Stimulated activated CD8-positive, alpha-beta memory T cell treated with anti-CD3 and anti-CD28 coated beads, Interleukin-4, amount 100 ng/mL, for 48 hours (primary cell): Measurements from ENCODE around the gene KREMEN2.
"Not testable (repeated sequence)": the region's sequence is repeated elsewhere in the genome, so short reads cannot be mapped to it uniquely, and the experiment has no call there.

Source experiments
- DNase-seq: peaks from one replicate; pipeline ENCODE4 v3.0.0-alpha.2; 2020

KREMEN2 gene

GRCh38 chr16:2942045-2942444, 22.0 kb upstream of the KREMEN2 start:
- no peak for DNase-seq

DNA sequence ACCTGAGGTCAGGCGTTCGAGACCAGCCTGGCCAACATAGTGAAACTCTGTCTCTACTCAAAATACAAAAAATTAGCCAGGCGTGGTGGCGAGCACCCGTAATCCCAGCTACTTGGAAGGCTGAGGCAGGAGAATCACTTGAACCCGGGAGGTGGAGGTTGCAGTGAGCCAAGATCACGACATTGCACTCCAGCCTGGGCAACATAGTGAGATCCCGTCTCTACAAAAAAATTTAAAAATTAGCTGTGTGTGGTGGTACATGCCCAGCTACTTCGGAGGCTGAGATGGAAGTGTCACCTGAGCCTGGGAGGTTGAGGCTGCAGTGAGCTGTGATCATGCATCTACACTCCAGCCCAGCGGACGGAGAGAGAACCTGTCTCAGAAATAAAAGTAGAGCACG, 20.4 kb upstream of the KREMEN2 start:
- DNase-seq: not testable (repeated sequence)

DNA sequence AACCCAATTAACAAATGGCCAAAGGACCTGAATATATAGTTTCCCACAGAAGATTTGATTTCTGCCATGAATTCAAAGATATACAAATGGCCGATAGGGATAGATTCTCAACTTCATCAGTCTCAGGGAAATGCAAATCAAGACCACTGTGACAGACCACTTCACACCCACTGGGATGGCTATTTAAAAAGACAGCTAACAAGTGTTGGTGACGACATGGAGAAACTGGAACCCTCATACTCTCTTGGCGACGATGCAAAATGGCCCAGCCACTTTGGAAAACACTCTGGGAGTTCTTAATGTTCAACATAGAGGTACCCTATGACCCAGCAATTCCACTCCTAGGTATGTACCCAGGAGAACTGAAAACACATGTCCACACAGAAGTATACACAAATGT, 17.4 kb upstream of the KREMEN2 start:
- no peak for DNase-seq

GRCh38 chr16:2948807-2949704, 15.0 kb upstream of the KREMEN2 start:
- DNase-seq: no peak

DNA sequence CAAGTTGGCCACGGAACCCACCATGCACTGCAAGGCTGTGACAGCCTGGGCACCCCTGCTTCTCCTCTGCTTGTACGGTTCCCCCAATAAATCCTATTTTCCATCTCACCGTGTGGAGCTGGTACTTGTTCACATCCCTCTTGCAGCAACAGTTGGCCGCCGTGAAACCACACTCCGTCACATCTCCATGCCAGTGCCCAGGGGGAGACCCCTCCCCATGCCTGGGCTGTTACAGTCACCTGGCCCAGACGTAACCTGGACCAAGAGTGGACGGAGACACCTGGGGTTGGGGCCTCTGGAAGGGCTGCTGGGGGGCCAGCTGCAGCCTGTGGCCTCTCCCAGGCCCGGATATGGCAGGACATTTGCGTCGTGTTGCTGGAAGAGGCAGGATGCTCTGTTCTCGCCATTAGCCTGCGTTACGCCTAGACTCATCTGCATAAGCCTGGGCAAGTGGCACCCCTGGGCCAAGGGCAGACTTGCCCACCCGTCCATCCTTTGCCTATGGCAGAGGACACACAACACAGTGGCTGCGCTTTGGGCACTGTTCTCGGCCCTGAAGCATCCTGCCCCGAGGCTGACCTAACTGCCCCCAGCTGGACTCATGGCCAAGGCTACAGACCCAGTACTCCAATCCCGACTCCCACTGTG, 14.2 kb upstream of the KREMEN2 start:
- DNase-seq: no peak

- no peak for DNase-seq
These were observed 13.7 kb upstream of the KREMEN2 start for GRCh38 chr16:2950353-2950724.

DNA sequence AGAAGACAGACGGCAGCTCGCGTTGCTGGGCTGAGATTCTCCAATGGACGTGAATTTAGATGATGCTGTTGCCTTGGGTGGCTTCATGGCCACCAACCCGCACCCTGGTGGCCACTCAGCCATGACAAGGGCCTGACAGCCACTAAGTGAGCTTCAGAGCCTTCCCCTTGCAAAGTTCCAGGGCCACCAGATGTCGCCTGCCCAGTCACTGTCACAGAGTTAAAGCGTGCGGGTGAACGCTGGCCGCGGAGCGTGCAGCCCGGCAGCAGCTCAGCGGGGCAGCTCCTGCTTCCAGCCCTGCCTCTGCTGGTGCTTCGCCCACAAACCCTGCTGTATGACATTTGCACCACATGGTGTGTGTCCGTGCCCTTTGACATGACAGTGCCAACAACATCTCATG, 13.3 kb upstream of the KREMEN2 start:
- no peak for DNase-seq

GRCh38 chr16:2952679-2953078, 11.4 kb upstream of the KREMEN2 start:
- DNase-seq: no peak

- DNase-seq: no peak
These were observed 10.1 kb upstream of the KREMEN2 start for GRCh38 chr16:2953706-2954627.

DNA sequence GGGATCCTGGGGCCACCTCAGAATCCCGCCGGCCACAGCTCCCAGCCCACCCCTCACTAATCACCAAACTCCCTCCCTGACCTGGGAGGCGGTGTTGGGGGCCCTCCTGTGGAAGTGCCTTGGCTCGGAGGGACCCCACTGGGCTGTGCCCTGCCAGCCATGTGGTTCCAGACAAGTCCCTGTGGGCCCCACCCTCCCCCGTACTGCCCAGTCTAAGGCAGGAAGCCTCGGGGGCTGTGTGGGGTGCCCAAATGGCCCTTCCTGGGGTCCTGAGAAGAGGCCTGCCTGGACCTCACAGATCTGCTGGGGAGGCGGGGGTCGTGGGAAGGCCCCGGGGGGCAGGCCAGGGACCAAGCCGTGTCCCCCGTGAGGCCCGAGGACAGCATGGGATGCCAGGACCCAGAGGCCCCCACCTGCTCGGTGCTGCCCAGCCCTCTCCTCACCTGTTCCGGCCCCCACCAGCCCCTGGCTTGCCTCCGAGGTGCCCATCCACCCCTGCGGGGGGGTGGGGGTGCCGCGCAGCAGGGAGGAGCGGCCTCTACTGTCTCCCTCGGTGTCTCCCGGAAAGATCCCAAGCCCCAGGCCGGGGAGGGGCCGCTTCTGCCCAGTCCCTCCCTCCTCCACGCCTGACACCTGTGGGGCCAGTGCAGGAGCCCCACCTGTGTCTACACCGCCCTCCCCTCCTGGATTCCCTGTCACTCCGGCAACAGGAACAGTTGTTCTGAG, 9.3 kb upstream of the KREMEN2 start:
- no peak for DNase-seq

- DNase-seq: no peak
These were observed 8.7 kb upstream of the KREMEN2 start for GRCh38 chr16:2955438-2955778.

- no peak for DNase-seq
These were observed 8.1 kb upstream of the KREMEN2 start for GRCh38 chr16:2955779-2956578.

GRCh38 chr16:2956579-2956956, 7.5 kb upstream of the KREMEN2 start:
- no peak for DNase-seq

GRCh38 chr16:2959206-2959605, 4.9 kb upstream of the KREMEN2 start:
- DNase-seq: no peak

DNA sequence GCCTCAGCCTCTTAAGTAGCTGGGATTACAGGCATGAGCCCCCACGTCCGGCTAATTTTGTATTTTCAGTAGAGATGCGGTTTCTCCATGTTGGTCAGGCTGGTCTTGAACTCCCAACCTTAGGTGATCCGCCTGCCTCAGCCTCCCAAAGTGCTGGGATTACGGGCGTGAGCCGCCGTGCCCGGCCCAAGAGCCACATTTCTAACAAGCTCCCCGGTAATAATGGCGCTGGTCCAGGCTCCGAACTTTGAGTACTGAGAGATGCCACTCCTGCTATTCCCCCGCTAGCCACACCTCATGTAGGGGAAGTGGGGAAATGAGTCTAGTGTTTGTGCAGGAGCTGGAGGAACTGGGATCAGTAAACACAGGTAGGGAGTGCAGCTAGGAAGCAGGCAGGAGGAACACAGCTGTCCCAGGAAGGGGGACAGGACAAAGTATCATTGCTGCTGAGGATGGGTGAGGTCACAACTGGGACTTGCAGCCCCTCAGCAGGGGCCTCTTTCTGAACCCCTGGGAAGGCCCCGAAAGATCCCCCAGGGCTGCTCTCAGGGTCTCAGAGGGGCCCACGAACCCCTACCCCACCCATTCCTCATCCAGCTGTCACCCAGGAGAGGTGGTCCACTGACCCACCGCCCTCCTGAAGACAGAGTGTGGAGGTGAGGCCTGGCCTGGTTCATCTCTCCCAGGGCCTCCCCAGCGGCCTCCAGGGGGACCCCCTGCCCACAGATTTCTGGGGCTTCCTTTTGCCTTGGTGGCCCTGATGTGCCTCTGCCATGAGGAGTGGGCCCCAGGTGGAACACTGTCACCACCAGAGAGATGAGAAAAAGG, 3.7 kb upstream of the KREMEN2 start:
- no peak for DNase-seq

- no peak for DNase-seq
These were observed 1.6 kb upstream of the KREMEN2 start for GRCh38 chr16:2962334-2963073.

- no peak for DNase-seq
These were observed 877 bp upstream of the KREMEN2 start for GRCh38 chr16:2963074-2963722.

- DNase-seq: peak; percentile 80
These were observed 631 bp downstream of the KREMEN2 start for GRCh38 chr16:2964475-2965336.
